Measurements from ENCODE around the gene MYO1D.

GRCh38 chr17:32575852-32576251, 301.1 kb downstream of the MYO1D start:
- TF ChIP-seq CTCF (IDR thresholded peaks at IDR 0.05; ENCODE audit: low read depth, low read length): no peak
- no peak for TF ChIP-seq EZH2phosphoT487 (IDR thresholded peaks at IDR 0.05; ENCODE audit: low read depth)

Measured in OCI-LY3 (cell line).